Placental pericyte (primary cell): Measurements from ENCODE around the gene ZNF836. TPM values are rescaled to one million over a fixed set of nuclear protein-coding genes. Genes with fewer than 3 reads are reported as not detected.

ENCODE experiments used
- small RNA-seq: library from RNA; depleted of rRNA; stranded (forward); fragments of <200 nt; gene quantifications from one replicate; pipeline ENCODE3, GENCODE V24; 2012; ENCODE audit warnings: low replicate concordance
- total RNA-seq: library from RNA; depleted of rRNA; stranded (reverse); fragments of >200 nt; gene quantifications from 2 replicates; pipeline ENCODE4 v1.2.3, GENCODE V29; 2012

The ZNF836 gene
- 3.3 and 4.7 TPM in 2 replicates for total RNA-seq

DNA sequence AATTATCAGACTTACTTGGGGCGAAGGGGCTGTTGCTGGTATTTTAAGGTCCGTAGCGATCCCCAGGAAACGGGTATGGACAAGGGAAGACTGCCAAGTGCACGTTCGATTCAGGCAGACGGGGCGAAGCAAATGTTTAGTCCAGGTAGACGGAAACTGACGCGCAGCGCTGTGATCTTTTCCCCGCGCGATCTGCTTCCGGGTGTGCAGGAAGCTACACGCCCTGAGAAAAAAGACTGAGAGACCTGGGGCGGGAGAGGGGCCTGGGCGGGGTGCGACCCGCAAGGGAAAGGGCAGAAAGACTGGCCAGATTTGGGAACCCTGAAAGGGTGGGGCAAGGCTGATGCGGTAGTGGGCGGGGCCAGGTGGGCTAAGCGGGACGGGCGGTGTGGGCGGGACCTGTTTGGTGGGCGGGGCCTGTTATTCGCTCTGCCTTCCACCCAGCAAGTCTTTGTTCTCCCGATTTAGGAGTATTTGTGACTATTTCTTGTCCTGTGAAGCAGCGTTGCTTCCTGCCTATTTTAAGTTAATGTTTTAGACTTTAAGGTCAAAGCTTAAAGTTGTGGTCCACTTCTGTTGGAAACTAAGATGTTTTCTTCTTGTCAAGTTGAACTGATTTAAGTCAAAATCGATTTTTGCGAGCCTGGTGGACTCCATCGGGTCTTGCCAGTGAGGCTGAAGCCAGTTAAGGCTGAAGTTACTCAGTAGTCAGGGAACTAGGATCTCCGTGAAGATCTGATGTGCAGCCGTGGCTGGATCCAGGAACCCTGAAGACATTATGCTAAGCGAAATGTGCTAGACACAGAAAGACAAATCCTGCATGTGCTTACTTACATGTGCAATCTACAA is at the start of gene ZNF836:
ZNF836 (minus strand) TSS at position 301 of the 849 bp plus-strand sequence. CDS start 3,549 bp downstream, outside the sequence.

DNA sequence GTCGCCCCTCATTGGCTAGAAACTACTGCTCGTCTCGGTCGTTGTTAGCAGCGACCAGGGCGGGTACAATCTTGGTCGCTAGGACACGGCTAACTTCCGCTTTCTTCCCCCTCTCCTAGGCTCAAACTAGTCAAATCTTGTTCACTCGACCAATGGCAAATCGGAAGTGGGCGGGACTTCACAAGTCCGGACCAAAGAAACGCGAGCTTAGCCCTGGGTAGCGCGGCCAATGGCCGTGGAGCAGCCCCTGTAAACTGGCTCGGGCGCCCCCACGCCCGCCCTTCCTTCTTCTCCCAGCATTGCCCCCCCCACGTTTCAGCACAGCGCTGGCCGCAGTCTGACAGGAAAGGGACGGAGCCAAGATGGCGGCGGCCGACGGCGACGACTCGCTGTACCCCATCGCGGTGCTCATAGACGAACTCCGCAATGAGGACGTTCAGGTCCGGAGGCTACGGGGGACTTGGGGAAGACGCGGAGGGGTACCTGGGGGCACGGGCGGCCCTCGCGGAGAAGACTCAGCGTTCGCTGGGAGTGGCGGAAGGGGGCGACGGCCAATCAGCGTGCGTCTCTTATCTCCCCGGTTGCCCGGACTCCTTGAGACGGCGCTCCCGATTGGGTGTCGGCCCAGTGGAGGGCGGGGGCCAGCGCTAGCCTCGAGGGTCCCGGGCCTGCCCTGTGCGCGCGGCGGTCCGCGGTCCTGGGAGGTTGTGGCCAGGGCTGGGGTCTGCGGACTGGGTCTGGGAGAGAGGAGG is 18.5 kb upstream of the ZNF836 start, which contains the start of gene PPP2R1A:
PPP2R1A (plus strand) TSS at position 318 of the 752 bp plus-strand sequence; CDS start at position 363, 45 bp downstream.

DNA sequence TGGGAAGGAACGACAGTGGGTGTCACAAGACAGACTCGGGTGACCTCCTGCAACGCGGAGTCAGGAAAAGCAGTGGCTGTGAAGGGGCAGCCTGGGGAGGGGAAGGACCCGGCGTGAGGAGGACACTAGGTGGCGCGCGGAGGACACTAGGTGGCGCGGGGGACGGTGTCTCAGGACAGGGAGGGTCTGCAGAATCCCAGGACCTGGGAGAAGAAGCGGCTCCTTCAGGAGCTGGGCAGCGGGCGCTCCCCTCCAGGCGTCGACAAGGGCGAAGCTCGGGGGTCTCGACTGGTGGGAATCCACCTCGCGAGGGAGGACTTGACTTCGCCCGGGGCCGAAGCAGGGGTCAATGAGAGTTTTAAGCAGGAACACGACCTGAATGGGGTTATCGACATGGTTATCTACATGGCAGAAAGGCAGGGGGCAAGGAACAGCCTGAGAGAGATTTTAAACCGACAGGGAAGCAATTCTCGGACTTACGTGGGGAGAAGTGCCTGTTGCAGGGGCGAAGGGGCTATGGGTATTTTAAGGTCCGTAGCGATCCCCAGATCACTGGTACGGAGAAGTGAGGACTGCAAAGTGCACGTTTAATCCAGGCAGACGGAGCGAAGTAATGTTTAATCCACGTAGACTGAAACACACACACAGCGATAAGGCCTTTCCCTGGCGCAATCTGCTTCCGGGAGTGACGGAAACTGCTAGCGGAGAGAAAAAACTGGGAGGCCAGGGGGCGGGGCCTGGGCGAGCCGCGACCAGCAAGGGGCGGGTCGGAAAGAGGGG is 32.0 kb downstream of the ZNF836 start, which contains the start of gene ZNF616:
ZNF616 (minus strand) TSS at position 687 of the 780 bp plus-strand sequence. CDS start 9,426 bp downstream, outside the sequence.

Small RNA genes within 50 kb of the gene (small RNA-seq; reads per million reads assigned to genes)
- 2.4 reads per million, percentile 74 among the genes with 10 or more reads in this experiment for gene RPL37P23

Other genes with a start within 250 kb of the ZNF836 start
- 5.7 and 6.1 TPM in 2 replicates for gene ZNF613, start 244.1 kb downstream of the ZNF836 start, total RNA-seq
- gene ZNF350, start 184.8 kb downstream of the ZNF836 start, total RNA-seq = 7.3 and 10.9 TPM in 2 replicates
- 7.7 and 12.7 TPM in 2 replicates for gene ZNF615, start 163.4 kb downstream of the ZNF836 start, total RNA-seq
- gene ZNF614, start 143.2 kb downstream of the ZNF836 start, total RNA-seq = 10.9 and 12.0 TPM in 2 replicates
- gene ZNF432, start 122.8 kb downstream of the ZNF836 start, total RNA-seq = 7.9 and 8.5 TPM in 2 replicates
- 25.2 and 39.6 TPM in 2 replicates for gene ZNF841, start 75.9 kb downstream of the ZNF836 start, total RNA-seq
- 7.3 and 8.5 TPM in 2 replicates for gene ZNF616, start 31.7 kb downstream of the ZNF836 start, total RNA-seq
- 148 and 271 TPM in 2 replicates for gene PPP2R1A, start 18.4 kb upstream of the ZNF836 start, total RNA-seq
- gene ZNF766, start 98.0 kb upstream of the ZNF836 start, total RNA-seq = 3.5 and 7.6 TPM in 2 replicates
- gene ZNF480, start 125.5 kb upstream of the ZNF836 start, total RNA-seq = 5.0 and 7.9 TPM in 2 replicates
- gene ZNF610, start 164.6 kb upstream of the ZNF836 start, total RNA-seq = 1.1 and 2.0 TPM in 2 replicates
- gene ZNF880, start 198.3 kb upstream of the ZNF836 start, total RNA-seq = 18.2 and 24.6 TPM in 2 replicates
- gene ZNF528, start 226.2 kb upstream of the ZNF836 start, total RNA-seq = 14.3 and 29.3 TPM in 2 replicates